IPS DF 19.7 (cell line): ENCODE results near the gene SPDYE2.
"Not testable (repeated sequence)": the region's sequence is repeated elsewhere in the genome, so short reads cannot be mapped to it uniquely, and the experiment has no call there.

ENCODE experiments used
- DNase-seq: peaks from one replicate; pipeline ENCODE4 v3.0.0-alpha.2; 2013; ENCODE audit warnings: low read depth, low spot score

The SPDYE2 gene

GRCh38 chr7:102550808-102551422 is at the start of gene SPDYE2:
SPDYE2 (plus strand) TSS chr7:102551226; CDS start chr7:102553256, 2,030 bp downstream.
- not testable (repeated sequence) for DNase-seq

GRCh38 chr7:102503141-102503540 is 47.9 kb upstream of the SPDYE2 start:
- not testable (repeated sequence) for DNase-seq

- DNase-seq = not testable (repeated sequence)
Measured at GRCh38 chr7:102505298-102506185, 45.5 kb upstream of the SPDYE2 start.

- not testable (repeated sequence) for DNase-seq
Measured at GRCh38 chr7:102507410-102508088, 43.5 kb upstream of the SPDYE2 start.

GRCh38 chr7:102510575-102510974 is 40.5 kb upstream of the SPDYE2 start:
- not testable (repeated sequence) for DNase-seq

- not testable (repeated sequence) for DNase-seq
Measured at GRCh38 chr7:102511860-102512522, 39.0 kb upstream of the SPDYE2 start.

- peak; percentile 30 for DNase-seq
Measured at GRCh38 chr7:102512642-102513221, 38.3 kb upstream of the SPDYE2 start.

GRCh38 chr7:102514881-102515721 is 35.9 kb upstream of the SPDYE2 start:
- DNase-seq = not testable (repeated sequence)

- not testable (repeated sequence) for DNase-seq
Measured at GRCh38 chr7:102515889-102516288, 35.1 kb upstream of the SPDYE2 start.

- not testable (repeated sequence) for DNase-seq
Measured at GRCh38 chr7:102516951-102517350, 34.1 kb upstream of the SPDYE2 start.

- not testable (repeated sequence) for DNase-seq
Measured at GRCh38 chr7:102517550-102518147, 33.4 kb upstream of the SPDYE2 start, which contains the start of gene RASA4B. RASA4B (minus strand) TSS chr7:102517777; CDS start chr7:102517710, 67 bp downstream.

GRCh38 chr7:102520797-102521196 is 30.2 kb upstream of the SPDYE2 start:
- DNase-seq = not testable (repeated sequence)

GRCh38 chr7:102524803-102525202 is 26.2 kb upstream of the SPDYE2 start:
- not testable (repeated sequence) for DNase-seq

GRCh38 chr7:102527182-102527581 is 23.8 kb upstream of the SPDYE2 start:
- DNase-seq = not testable (repeated sequence)

- not testable (repeated sequence) for DNase-seq
Measured at GRCh38 chr7:102527822-102528793, 22.9 kb upstream of the SPDYE2 start.

GRCh38 chr7:102531583-102531982 is 19.4 kb upstream of the SPDYE2 start:
- DNase-seq = not testable (repeated sequence)

GRCh38 chr7:102532127-102532526 is 18.9 kb upstream of the SPDYE2 start:
- not testable (repeated sequence) for DNase-seq

GRCh38 chr7:102535062-102535615 is 15.9 kb upstream of the SPDYE2 start:
- not testable (repeated sequence) for DNase-seq
